HEK293T (cell line): ENCODE measurements around the gene SLX4IP.

ENCODE experiments used
- ARNT ChIP-seq: fragments of 450-650 bp; IDR thresholded peaks from 2 replicates; pipeline ENCODE4 v1.6.1; 2017; ENCODE audit warnings: mild to moderate bottlenecking
- BHLHE40 ChIP-seq: fragments of 450-650 bp; IDR thresholded peaks from 2 replicates; pipeline ENCODE4 v1.6.1; 2016; ENCODE audit warnings: mild to moderate bottlenecking, moderate library complexity, borderline replicate concordance
- CTBP1 ChIP-seq: fragments of 450-650 bp; IDR thresholded peaks from 2 replicates; pipeline ENCODE4 v1.6.1; 2016; ENCODE audit warnings: borderline replicate concordance
- FOXM1 ChIP-seq: fragments of 450-650 bp; IDR thresholded peaks from 2 replicates; pipeline ENCODE4 v1.6.1; 2017; ENCODE audit warnings: mild to moderate bottlenecking, borderline replicate concordance
- HDGF ChIP-seq: fragments of 450-650 bp; IDR thresholded peaks from 2 replicates; pipeline ENCODE4 v1.6.1; 2017; ENCODE audit warnings: antibody characterized with exemption, borderline replicate concordance
- NFRKB ChIP-seq: fragments of 450-650 bp; IDR thresholded peaks from 2 replicates; pipeline ENCODE4 v1.6.1; 2016; ENCODE audit warnings: mild to moderate bottlenecking, moderate library complexity
- SP1 ChIP-seq: fragments of 450-650 bp; IDR thresholded peaks from 2 replicates; pipeline ENCODE4 v1.6.1; 2017
- TARDBP ChIP-seq: fragments of 450-650 bp; IDR thresholded peaks from 2 replicates; pipeline ENCODE4 v1.6.1; 2016
- ZNF384 ChIP-seq: fragments of 450-650 bp; IDR thresholded peaks from 2 replicates; pipeline ENCODE4 v1.6.1; 2016

DNA sequence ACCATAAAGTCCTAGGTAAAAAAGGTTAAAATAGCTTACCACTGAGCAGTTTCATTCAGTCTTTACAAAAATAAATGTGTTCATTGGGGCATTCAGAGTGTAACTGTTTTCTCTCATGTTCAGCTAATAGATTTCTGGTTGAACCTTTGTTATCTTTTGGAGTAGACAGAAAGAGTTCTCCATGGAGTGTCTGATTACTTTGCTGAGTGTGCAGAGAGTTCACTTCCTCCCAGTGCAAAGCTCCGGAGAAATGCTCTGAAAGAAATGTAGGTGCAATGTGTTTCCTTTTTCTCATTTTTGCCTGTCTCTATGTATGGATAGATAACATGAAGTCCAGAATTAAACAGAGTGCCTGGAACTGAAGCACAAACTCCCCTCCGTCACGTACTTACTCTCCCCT, 186.0 kb downstream of the SLX4IP start:
- no peak for TF ChIP-seq BHLHE40
- TF ChIP-seq HDGF: no peak
- no peak for TF ChIP-seq SP1
- TF ChIP-seq ZNF384: no peak
- TF ChIP-seq CTBP1: no peak
- no peak for TF ChIP-seq TARDBP
- TF ChIP-seq FOXM1: no peak
- no peak for TF ChIP-seq NFRKB
- no peak for TF ChIP-seq ARNT
